AG04449 (cell line): Measurements from ENCODE around the gene PCP2.
"Not testable (repeated sequence)": the region's sequence is repeated elsewhere in the genome, so short reads cannot be mapped to it uniquely, and the experiment has no call there.

Experiments
- CTCF ChIA-PET: fragments of 350-600 bp; formaldehyde crosslinking; extraction: SDS; loops from one replicate; lab custom pipeline; 2021; ENCODE audit warnings: antibody characterized with exemption; lab: Yijun Ruan, JAX
- POLR2A ChIA-PET: fragments of 400-600, 350-600 bp; formaldehyde crosslinking; extraction: SDS; loops from one replicate; lab custom pipeline; 2020; ENCODE audit warnings: antibody characterized with exemption, inconsistent platforms; lab: Yijun Ruan, JAX
- DNase-seq: peaks from one replicate; pipeline ENCODE4 v3.0.0-alpha.2; 2010; ENCODE audit warnings: low read depth, low spot score
- H3K4me3 ChIP-seq: 2 replicates; pipeline ENCODE4 v1.5.1; 2011; ENCODE audit warnings: low read depth, mild to moderate bottlenecking, control low read depth, low read length
- TF ChIP-seq, protein P1 (sequence below): IDR thresholded peaks from one replicate; pipeline ENCODE4 v1.5.1; 2011; ENCODE audit warnings: mild to moderate bottlenecking, moderate library complexity, low read length, control low read depth, inconsistent platforms; ENCODE audit not compliant: insufficient read depth; ENCODE audit errors: missing control alignments

The PCP2 gene

GRCh38 chr19:7646426-7646700, 12.8 kb upstream of the PCP2 start:
- CTCF ChIA-PET = no interaction called here
- H3K4me3 ChIP-seq = no peak overlapping the region
- POLR2A ChIA-PET = no interaction called here
- TF ChIP-seq, protein P1, sequence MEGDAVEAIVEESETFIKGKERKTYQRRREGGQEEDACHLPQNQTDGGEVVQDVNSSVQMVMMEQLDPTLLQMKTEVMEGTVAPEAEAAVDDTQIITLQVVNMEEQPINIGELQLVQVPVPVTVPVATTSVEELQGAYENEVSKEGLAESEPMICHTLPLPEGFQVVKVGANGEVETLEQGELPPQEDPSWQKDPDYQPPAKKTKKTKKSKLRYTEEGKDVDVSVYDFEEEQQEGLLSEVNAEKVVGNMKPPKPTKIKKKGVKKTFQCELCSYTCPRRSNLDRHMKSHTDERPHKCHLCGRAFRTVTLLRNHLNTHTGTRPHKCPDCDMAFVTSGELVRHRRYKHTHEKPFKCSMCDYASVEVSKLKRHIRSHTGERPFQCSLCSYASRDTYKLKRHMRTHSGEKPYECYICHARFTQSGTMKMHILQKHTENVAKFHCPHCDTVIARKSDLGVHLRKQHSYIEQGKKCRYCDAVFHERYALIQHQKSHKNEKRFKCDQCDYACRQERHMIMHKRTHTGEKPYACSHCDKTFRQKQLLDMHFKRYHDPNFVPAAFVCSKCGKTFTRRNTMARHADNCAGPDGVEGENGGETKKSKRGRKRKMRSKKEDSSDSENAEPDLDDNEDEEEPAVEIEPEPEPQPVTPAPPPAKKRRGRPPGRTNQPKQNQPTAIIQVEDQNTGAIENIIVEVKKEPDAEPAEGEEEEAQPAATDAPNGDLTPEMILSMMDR = no peak
- no peak for DNase-seq

DNA sequence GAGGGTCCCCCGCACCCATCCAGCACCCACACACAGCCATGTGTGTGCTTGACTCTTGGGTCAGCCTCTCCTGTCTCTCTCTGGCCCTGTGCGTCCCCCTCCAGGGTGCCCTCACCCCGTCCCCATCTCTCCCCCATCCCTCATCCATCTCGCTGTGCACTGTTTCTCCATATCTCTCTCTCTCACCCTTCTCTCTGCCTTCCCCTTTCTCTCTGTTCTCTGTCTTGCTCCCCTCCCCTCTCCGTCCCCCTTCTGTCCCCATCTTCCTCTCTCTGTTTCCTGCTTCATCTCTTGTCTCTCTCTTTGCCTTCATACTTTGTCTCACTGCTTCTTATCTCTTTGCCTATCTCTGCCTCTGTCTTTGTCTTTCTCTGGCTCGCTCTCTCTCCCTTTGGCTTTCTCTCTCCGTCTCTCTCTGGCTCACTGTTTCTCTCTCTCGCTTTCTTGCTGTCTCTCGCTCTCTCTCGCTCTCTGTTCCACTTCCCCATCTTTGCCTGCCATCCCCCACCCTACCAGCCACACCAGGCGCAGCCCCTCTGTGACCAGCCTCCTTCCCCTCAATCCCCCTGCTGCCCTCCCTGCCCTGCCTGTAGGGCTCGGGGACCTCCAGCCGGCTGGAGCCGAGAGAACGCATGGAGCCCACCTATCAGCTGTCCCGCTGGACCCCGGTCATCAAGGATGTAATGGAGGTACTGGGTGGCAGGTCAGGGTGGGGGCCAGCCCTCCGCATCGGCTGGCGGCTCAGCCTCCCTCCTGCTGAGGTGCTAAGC, 12.3 kb upstream of the PCP2 start:
- no peak for DNase-seq
- TF ChIP-seq, protein P1 = no peak
- H3K4me3 ChIP-seq = no peak overlapping the region
- CTCF ChIA-PET = no interaction called here
- POLR2A ChIA-PET = no interaction called here

- DNase-seq = no peak
- no peak overlapping the region for H3K4me3 ChIP-seq
- POLR2A ChIA-PET = no interaction called here
- CTCF ChIA-PET = no interaction called here
- TF ChIP-seq, protein P1 = no peak
Observed at GRCh38 chr19:7645163-7645562, 11.6 kb upstream of the PCP2 start.

- POLR2A ChIA-PET = no interaction called here
- H3K4me3 ChIP-seq = no peak overlapping the region
- TF ChIP-seq, protein P1 = no peak
- CTCF ChIA-PET = interaction anchor here (1.1 kb wide), 1 partner anchor 156 kb away, joined by 3 read pairs; no protein-coding TSS in a partner anchor
- no peak for DNase-seq
Observed at GRCh38 chr19:7644550-7644877, 11.0 kb upstream of the PCP2 start.

DNA sequence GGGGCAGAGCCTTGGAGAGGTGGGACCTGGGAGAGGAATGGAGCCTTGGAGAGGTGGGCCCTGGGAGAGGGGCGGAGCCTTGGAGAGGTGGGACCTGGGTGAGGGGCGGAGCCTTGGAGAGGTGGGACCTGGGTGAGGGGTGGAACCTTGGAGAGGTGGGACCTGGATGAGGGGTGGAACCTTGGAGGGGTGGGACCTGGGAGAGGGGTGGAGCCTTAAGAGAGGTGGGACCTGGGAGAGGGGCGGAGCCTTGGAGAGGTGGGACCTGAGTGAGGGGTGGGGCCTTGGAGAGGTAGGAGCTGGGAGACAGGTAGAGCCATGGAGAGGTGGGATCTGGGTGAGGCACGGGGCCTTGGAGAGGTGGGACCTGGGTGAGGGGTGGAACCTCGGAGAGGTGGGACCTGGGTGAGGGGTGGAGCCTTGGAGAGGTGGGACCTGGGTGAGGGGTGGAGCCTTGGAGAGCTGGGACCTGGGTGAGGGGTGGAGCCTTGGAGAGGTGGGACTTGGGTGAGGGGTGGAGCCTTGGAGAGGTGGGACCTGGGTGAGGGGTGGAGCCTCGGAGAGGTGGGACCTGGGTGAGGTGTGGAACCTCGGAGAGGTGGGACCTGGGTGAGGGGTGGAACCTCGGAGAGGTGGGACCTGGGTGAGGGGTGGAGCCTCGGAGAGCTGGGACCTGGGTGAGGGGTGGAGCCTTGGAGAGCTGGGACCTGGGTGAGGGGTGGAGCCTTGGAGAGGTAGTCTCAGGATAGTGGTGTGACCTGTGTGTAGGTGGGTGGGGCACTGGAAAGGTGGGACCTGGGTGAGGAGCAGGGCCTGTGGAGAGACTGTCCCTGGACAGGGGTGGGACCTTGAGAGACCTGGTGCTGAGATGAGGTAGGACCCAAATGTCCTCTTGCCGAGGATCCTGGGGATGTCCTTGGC, 10.4 kb upstream of the PCP2 start:
- H3K4me3 ChIP-seq, POLR2A ChIA-PET, DNase-seq: not testable (repeated sequence)
- CTCF ChIA-PET = interaction anchor here (1.1 kb wide), 1 partner anchor 157 kb away, joined by 3 read pairs; no protein-coding TSS in a partner anchor

DNA sequence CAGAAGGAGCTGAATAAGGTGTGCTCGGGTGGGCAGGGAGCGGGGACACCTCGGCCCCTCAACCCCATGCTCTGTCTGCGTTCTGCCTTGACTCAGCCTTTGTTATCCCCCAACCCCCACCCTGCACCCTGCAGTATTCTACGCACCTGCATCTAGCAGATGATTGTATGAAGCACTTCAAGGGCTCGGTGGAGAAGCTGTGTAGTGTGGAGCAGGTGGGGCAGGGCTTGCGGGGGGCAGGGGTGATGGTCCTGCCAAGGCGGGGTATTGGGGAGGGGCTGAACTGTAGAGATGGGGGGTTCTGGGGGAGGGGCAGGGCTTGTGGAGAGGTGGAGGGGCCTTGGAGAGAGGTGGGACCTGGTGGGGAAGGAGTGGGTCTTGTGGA, 9.5 kb upstream of the PCP2 start:
- POLR2A ChIA-PET = no interaction called here
- no peak overlapping the region for H3K4me3 ChIP-seq
- no peak for DNase-seq
- CTCF ChIA-PET = interaction anchor here (2.8 kb wide), 1 partner anchor 8 kb away, joined by 18 read pairs; no protein-coding TSS in a partner anchor
- TF ChIP-seq, protein P1 = no peak
